GM12891 (cell line): ENCODE data around the gene PAK5.

Source experiments
- PAX5 ChIP-seq: IDR thresholded peaks from 2 replicates; pipeline ENCODE4 v1.6.1; 2011; ENCODE audit warnings: low read length, moderate library complexity, mild to moderate bottlenecking; ENCODE audit not compliant: insufficient read depth, severe bottlenecking
- POLR2A ChIP-seq: IDR thresholded peaks from 2 replicates; pipeline ENCODE4 v1.6.1; 2011; ENCODE audit warnings: low read depth, low read length, control low read depth
- POLR2AphosphoS5 ChIP-seq: IDR thresholded peaks from 2 replicates; pipeline ENCODE4 v1.6.1; 2011; ENCODE audit warnings: low read depth, low read length, control low read depth
- POU2F2 ChIP-seq: IDR thresholded peaks from 2 replicates; pipeline ENCODE4 v1.6.1; 2011; ENCODE audit warnings: low read depth, mild to moderate bottlenecking, control low read depth, low read length, moderate library complexity
- SPI1 ChIP-seq: IDR thresholded peaks from 2 replicates; pipeline ENCODE4 v1.6.1; 2011; ENCODE audit warnings: low read depth, low read length, control low read depth
- TAF1 ChIP-seq: IDR thresholded peaks from 2 replicates; pipeline ENCODE4 v1.6.1; 2011; ENCODE audit warnings: low read depth, low read length, control low read depth

GRCh38 chr20:9800421-9800820, 38.5 kb downstream of the PAK5 start:
- TF ChIP-seq POLR2AphosphoS5 (no peak), TAF1 (no peak), POLR2A (no peak), POU2F2 (no peak), SPI1 (no peak), PAX5 (no peak)
